ENCODE data around the gene TENT5C. TPM values are rescaled to one million over a fixed set of nuclear protein-coding genes. Genes with fewer than 3 reads are reported as not detected.

TENT5C gene
- total RNA-seq, 1 experiment from 2014 or later = 1.4 TPM

DNA sequence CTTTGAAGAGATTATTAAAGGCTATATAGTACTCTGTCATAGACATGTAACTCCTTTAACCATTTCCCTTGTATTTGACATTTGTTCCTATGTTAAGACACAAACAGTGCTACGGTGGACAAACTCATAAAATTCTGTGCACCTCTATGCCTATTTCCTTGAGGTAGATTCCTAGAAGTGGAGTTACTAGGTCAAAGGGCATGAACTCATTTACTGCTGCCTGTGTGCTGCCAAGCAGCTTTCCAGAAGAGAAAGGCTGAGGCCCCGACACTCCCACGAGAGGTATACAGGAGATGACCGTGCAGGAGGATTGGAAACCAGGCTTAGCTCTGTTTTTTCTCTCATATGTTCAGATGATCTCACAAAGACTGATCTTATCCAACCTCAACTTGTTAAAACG is 34.4 kb upstream of the TENT5C start (continued):
- TF ChIP-seq, protein P1, sequence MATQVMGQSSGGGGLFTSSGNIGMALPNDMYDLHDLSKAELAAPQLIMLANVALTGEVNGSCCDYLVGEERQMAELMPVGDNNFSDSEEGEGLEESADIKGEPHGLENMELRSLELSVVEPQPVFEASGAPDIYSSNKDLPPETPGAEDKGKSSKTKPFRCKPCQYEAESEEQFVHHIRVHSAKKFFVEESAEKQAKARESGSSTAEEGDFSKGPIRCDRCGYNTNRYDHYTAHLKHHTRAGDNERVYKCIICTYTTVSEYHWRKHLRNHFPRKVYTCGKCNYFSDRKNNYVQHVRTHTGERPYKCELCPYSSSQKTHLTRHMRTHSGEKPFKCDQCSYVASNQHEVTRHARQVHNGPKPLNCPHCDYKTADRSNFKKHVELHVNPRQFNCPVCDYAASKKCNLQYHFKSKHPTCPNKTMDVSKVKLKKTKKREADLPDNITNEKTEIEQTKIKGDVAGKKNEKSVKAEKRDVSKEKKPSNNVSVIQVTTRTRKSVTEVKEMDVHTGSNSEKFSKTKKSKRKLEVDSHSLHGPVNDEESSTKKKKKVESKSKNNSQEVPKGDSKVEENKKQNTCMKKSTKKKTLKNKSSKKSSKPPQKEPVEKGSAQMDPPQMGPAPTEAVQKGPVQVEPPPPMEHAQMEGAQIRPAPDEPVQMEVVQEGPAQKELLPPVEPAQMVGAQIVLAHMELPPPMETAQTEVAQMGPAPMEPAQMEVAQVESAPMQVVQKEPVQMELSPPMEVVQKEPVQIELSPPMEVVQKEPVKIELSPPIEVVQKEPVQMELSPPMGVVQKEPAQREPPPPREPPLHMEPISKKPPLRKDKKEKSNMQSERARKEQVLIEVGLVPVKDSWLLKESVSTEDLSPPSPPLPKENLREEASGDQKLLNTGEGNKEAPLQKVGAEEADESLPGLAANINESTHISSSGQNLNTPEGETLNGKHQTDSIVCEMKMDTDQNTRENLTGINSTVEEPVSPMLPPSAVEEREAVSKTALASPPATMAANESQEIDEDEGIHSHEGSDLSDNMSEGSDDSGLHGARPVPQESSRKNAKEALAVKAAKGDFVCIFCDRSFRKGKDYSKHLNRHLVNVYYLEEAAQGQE (IDR thresholded peaks at IDR 0.05; ENCODE audit: low read depth) = no peak

DNA sequence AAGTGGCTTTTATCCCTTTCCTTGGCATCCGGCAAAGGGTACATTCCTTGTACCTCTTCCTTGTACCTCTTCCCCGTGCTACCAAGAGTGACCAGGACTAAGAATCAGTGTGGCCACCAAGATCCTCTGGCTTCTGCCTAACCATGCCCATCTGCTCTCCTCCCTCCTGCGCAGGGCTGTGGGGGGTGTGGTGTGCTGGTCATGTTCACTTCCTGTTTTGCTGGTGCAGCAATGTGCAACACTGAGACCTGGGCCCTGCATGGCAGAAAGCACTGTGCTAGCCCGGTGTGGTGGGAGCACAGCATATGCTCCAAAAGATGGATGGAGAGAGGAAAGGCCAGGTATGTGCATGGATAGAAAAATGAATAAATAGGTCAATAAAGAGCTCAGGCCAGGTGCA is 33.3 kb upstream of the TENT5C start:
- ChIA-PET POLR2A (no interaction called here), CTCF (no interaction called here), RAD21 (ENCODE audit: low non-redundant PET in 1 of 2, low total read pairs in 2 of 2, uncharacterized antibody in 2 of 2, unreplicated experiment in 2 of 2) (no interaction called here)
- intact Hi-C loops (cut with micrococcal nuclease) = no loop called here
- no peaks in the 10 kb centered on the region for H3K9me2 ChIP-seq (ENCODE audit: insufficient read depth)
- H3K9ac ChIP-seq (ENCODE audit: low read length) = no peak overlapping the region
- no peaks in the 10 kb centered on the region for H3K9me3 ChIP-seq (ENCODE audit: control insufficient read depth in 1 of 2, insufficient read depth in 1 of 2, low read depth in 1 of 2, low read length in 2 of 2)
- ATAC-seq (no peak), DNase-seq (ENCODE audit: low read depth, low spot score) (no peak)
- no peaks in the 10 kb centered on the region for H3K27me3 ChIP-seq (ENCODE audit: insufficient read depth, low read length)
- no TSS peak for BruUV-seq (replicated peaks)
- no peaks in the 10 kb centered on the region; a peak in 1 of 4 replicates for H3K4me1 ChIP-seq (ENCODE audit: control insufficient read depth in 1 of 2, insufficient read depth in 2 of 2, low read length in 2 of 2)
- TF ChIP-seq EGR1 (IDR thresholded peaks at IDR 0.05; ENCODE audit: low read depth) = no peak
- TF ChIP-seq SP1 (IDR thresholded peaks at IDR 0.05; ENCODE audit: low read depth) = no peak
- TF ChIP-seq, protein P2, sequence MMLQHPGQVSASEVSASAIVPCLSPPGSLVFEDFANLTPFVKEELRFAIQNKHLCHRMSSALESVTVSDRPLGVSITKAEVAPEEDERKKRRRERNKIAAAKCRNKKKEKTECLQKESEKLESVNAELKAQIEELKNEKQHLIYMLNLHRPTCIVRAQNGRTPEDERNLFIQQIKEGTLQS (IDR thresholded peaks at IDR 0.05) = no peak
- TF ChIP-seq JUND (IDR thresholded peaks at IDR 0.05) = no peak
- TF ChIP-seq TCF7L2 (IDR thresholded peaks at IDR 0.05; ENCODE audit: borderline replicate concordance, extremely low read depth, insufficient read depth, insufficient read length) = no peak
- TF ChIP-seq, protein P3, sequence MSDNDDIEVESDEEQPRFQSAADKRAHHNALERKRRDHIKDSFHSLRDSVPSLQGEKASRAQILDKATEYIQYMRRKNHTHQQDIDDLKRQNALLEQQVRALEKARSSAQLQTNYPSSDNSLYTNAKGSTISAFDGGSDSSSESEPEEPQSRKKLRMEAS (IDR thresholded peaks at IDR 0.05) = no peak
- TF ChIP-seq, protein P4, sequence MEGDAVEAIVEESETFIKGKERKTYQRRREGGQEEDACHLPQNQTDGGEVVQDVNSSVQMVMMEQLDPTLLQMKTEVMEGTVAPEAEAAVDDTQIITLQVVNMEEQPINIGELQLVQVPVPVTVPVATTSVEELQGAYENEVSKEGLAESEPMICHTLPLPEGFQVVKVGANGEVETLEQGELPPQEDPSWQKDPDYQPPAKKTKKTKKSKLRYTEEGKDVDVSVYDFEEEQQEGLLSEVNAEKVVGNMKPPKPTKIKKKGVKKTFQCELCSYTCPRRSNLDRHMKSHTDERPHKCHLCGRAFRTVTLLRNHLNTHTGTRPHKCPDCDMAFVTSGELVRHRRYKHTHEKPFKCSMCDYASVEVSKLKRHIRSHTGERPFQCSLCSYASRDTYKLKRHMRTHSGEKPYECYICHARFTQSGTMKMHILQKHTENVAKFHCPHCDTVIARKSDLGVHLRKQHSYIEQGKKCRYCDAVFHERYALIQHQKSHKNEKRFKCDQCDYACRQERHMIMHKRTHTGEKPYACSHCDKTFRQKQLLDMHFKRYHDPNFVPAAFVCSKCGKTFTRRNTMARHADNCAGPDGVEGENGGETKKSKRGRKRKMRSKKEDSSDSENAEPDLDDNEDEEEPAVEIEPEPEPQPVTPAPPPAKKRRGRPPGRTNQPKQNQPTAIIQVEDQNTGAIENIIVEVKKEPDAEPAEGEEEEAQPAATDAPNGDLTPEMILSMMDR (IDR thresholded peaks at IDR 0.05 in 2 of 3, conservative IDR thresholded peaks at IDR 0.05 in 1 of 3; ENCODE audit: borderline replicate concordance in 1 of 3, insufficient read depth in 1 of 3, low read depth in 2 of 3, low read length in 2 of 3) = no peak
- no peak for TF ChIP-seq RAD21 (IDR thresholded peaks at IDR 0.05; ENCODE audit: low read depth)
- TF ChIP-seq POLR2A (IDR thresholded peaks at IDR 0.05; ENCODE audit: borderline replicate concordance, extremely low read depth, insufficient read depth, insufficient read length) = no peak
- TF ChIP-seq, protein P5, sequence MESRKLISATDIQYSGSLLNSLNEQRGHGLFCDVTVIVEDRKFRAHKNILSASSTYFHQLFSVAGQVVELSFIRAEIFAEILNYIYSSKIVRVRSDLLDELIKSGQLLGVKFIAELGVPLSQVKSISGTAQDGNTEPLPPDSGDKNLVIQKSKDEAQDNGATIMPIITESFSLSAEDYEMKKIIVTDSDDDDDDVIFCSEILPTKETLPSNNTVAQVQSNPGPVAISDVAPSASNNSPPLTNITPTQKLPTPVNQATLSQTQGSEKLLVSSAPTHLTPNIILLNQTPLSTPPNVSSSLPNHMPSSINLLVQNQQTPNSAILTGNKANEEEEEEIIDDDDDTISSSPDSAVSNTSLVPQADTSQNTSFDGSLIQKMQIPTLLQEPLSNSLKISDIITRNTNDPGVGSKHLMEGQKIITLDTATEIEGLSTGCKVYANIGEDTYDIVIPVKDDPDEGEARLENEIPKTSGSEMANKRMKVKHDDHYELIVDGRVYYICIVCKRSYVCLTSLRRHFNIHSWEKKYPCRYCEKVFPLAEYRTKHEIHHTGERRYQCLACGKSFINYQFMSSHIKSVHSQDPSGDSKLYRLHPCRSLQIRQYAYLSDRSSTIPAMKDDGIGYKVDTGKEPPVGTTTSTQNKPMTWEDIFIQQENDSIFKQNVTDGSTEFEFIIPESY (IDR thresholded peaks at IDR 0.05; ENCODE audit: extremely low read depth, insufficient replicate concordance, low read length) = no peak
- H4K20me1 ChIP-seq (ENCODE audit: insufficient read depth) = no peaks in the 10 kb centered on the region
- H3K4me3 ChIP-seq (replicated peaks in 1 of 2; ENCODE audit: low read depth in 1 of 2, low read length in 2 of 2) = no peak overlapping the region
- no peaks in the 10 kb centered on the region for H3K79me2 ChIP-seq (ENCODE audit: insufficient read depth, low read length)
- no peak overlapping the region for H2AFZ ChIP-seq (ENCODE audit: low read depth, low read length, poor library complexity, severe bottlenecking)
- no peak overlapping the region for H3K27ac ChIP-seq (ENCODE audit: low read depth, low read length)
- H3K36me3 ChIP-seq (ENCODE audit: control insufficient read depth in 1 of 2, insufficient read depth in 2 of 2, low read length in 2 of 2) = no peaks in the 10 kb centered on the region
- no peak overlapping the region for H3K4me2 ChIP-seq (ENCODE audit: low read length)
